HG02571 (cell line): Measurements from ENCODE around the gene MICAL3.

Experiments used
- ATAC-seq: cut with Tn5 transposase; IDR thresholded peaks from one replicate; pipeline ENCODE4 v1.9.1; 2021; ENCODE audit warnings: mild to moderate bottlenecking, moderate library complexity; ENCODE audit not compliant: unreplicated experiment

The MICAL3 gene

DNA sequence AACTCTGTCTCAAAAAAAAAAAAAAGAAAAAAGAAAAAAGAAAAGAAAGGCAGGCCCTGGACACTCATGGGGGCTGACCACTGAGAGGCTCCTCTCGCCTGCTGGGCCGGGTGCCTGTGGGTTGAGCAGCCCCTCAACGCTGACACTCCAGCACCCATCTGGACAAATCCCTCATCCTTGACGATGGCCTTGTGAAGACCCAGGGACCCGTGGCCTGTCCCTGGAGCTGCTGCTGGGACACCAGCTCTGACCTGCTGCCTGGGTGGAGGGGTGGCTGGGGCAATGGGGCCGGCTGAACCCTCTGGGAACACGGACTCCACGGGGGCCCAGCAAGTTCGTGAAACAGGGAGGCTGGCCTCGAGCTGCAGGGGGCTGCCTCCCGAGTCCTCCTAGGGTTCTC lies 239.6 kb downstream of the MICAL3 start:
- ATAC-seq, result no peak

DNA sequence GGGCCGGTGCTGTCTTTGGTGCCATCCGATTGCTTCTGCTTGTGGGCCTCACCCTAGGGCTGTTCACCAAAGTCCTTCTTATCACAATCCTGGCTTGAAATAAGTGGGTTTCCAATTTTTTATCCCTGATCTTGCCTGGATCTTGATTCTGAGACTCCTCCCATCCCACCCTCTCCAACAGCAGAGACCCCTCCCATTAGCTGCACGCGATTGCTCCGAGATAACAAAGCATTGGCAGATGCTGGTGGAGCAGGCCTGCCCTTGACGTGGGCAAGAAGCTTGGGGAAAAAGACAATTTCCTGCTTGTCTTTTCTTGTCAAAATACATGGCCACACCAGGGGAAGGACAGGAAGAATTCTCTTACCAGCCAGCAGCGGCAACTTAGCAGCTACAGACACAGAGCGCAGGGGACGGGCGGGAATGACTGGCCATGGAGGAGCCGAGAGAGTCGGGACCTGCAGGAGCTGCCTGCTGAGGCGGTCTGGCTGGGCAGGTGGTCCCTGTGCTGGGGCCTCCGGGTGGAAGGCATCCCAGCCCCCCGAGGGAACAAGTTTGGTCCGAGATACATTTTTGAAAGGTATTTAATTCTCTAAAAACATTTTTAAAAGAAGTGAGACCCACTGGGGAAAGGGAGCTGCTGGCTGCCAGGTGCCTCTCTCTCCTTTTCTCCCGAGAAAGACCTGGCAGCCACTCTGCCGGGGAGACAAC lies 240.4 kb downstream of the MICAL3 start:
- no peak for ATAC-seq

DNA sequence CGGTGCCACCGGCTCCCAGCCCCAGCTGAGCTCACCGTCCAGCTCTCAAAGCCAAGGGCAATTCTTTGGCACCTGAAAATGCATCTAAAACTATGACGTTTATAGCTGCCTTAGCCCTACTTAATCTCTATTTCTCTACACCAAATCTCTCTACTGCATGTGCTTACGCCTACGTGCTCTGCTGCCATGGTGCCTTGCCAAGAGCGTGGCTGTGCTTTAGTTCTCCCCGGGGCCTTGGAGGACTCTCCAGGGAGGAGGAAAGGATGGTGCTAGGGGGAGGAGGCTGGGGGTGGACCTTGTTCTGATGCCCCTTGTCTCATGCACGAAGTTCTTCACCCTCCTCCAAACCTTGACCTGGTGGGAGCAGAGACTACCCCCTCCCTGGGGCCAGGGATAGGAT lies 241.0 kb downstream of the MICAL3 start:
- ATAC-seq, result no peak

DNA sequence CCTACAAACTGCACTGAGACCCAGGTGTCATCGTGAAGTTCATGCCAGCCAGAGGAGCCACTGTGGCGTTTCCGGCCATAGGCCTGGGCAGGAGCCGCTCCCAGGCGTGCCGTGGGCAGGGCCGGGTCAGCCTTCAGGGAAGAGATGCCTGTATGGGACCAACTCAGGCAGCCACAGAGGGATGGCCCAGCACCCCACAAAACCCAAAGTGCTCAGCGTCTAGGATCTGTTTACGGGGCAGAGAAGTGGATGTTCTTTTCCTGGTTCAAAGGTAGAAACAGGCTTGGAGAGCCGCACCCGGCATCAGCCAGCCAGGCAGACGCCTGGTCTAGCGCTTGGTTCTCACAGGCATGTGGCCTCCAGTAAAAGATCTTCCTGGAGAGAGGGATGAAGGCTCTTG lies 241.7 kb downstream of the MICAL3 start:
- no peak for ATAC-seq

DNA sequence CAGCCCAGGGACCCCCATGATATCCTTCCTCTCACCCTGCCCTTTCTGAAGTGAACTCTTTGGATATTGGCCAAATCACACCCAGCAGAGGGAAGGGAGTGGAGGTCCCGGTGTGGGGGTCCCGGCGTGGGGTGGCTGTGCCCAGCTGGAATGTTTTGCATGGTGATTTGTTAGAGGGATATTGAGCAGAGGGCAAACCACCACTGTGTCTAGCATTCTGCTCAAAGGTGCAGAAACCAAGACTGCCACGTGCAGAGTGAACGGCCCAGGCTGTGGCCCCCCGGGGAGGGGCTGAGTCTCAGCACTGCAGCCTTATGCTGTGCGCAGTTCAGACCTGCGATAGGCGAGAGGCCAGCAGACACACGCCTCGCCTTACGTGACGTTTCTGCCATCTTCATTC lies 242.2 kb downstream of the MICAL3 start:
- no peak for ATAC-seq

DNA sequence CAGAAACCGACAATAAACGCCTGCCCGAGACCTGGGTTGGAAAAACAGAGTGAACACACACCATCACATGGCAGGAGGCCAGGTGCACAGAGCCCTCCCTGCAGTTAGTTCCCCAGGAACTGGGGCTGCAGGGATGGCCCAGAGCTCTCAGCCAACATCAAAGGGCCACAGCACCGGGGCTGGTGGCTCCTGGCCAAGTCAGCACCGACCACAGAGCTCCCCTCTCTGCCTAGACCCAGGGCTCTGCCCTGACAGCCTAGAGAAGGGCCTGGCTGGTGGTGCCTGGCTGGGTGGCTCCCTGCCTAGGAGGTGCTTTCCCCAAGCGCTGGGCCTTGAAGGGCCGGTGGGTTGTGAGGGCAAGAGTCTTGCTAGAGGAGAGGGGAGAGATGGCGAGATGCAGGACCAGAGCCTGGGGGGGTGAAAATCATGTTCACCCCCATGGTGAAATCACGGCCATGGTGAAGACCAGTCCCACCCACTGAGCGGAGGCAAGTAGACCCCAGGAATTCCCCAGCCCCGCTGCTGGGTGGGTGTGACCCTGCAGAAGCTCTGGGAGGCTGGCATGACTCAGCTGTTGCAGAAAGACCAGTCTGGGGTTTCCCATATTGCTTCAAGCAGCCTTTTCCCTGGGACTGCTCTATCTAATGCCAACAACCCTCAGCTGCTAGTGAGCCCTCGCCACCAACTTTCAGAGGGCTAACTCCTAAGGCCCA lies 242.9 kb downstream of the MICAL3 start:
- ATAC-seq, result no peak

DNA sequence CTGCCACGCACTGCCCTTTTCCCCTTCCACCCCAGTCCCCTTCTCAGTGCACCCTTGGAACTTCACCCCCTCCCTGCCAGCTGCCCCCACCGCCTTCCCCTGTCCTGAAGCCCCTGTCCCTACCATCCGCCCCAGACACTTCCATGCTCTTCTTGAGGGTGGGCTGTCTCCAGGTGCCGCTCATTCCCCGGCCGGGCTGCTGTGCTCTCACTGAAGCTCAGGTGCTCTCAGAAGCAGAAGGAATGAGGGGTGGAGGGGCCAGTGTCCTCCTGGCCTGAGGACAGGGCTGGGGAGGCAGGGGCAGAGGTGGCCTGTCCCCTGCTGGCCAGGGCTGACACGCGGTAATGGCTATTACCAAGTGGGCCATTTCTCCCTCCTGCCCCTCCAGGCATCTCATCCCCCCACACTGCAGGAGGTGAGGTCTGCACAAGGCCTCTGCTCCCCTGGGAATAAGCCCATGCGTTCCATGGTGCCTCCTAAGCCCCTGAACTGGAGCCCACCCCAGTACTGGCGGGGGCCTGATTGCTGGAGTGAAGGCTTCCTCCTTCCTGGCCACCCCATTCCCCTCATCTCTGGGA lies 243.5 kb downstream of the MICAL3 start:
- ATAC-seq, result no peak

DNA sequence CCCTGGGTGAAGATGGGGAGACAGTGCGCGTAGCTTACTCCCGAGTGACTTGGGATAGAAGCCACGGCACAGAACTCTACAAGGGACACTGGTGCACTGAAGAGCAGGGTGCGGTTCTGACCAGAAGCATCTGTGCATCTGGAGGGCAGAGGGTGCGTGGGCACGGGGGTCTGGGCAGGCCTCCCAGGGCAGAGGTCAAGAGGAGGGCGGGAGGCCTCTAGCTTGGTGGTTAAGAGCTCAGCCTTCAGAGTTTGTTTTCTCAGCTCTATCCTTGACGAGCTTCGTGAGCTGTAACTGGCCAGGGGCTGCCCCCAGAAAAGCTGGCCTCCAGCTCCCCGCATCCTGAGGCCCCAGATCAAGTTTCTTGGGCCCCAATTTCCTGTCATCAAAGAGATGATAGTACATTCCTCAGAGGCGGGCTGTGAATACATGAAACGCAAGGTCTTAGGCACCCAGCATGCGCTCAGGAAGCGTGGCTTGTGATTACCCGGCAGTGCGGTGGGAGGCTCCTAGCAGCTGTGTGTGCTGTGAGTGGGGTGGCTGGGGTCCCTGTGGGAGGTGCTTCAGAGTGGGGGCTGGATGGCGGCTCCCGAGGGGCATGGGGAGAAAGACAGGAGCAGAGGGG lies 244.1 kb downstream of the MICAL3 start:
- ATAC-seq, result no peak

DNA sequence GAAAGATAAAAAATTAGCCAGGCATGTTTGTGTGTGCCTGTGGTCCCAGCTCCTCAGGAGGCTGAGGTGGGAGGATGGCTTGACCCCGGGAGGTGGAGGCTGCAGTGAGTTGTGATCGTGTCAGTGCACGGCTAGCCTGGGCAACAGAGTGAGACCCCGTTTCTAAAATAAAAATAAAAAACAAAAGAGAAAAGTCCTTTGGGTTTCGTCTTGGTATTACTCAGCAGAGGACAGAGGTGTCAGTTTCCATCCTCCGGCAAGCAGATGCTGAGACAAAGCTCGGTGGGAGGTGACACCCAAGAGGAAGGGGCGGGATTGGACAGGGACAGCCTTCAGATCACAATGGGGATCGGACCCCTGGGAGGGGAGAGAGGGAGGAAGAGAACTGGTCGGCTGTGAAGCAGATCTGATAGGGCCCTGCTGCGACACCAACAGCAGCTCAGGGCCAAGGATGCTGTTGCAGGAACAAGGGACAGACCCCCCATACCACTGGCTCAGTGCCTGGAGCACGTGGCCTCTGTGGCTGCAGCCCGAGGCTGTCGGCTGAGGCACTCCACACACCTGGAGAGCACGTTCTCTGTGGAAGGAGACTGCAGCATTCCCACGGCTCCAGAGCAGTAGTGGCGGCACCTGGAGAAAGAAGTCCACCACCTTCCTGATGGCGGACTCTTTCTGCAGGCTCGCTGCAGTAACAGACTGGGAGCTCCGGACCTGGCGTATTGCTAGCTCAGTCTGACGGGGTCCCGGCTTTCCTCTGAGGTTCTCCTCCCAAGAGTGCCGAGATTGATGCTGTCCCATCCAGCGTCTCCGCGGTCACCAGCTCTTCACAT lies 244.9 kb downstream of the MICAL3 start:
- no peak for ATAC-seq

DNA sequence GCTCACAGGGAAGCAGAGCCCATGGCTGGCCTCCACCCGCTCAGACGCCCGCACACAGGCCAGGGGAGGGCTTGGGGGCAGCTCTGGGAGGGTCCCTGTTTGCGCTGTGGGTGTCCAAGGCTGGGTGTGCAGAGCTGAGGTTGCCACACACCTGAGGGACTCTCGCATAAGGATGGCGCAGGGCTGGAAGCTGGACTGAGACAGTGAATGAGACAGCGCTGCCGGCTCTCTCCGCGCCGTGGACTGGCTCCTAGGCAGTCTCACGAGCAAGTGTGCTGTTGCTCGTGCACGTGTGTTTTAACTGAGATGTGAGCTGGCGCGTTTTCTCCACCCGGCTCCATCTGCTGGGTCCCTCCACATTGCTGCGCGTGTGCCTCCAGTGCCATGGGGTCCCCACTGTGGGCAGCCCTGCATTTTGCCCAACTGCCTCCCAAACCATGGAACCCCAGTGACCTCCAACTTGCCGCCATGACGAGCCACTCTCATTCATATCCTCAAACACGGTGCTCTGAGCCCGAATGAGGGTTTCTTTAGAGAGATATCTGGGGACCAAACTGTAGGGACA lies 245.9 kb downstream of the MICAL3 start:
- ATAC-seq, result no peak

DNA sequence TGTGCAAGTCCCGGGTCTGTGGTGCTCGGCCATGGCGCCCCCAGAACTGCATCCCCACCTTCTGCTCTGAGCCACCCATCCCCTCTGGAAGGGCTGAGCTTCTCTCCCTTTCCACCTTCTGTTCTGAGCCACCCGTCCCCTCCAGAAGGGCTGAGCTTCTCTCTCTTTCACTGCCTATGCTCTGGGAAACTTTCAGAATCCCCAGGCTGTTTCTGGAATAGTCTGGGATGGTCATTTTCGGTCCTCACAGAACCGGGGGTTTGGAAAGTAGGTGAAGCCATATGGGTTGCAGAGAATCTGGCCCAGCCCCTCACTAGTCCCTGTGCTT lies 246.7 kb downstream of the MICAL3 start:
- no peak for ATAC-seq

DNA sequence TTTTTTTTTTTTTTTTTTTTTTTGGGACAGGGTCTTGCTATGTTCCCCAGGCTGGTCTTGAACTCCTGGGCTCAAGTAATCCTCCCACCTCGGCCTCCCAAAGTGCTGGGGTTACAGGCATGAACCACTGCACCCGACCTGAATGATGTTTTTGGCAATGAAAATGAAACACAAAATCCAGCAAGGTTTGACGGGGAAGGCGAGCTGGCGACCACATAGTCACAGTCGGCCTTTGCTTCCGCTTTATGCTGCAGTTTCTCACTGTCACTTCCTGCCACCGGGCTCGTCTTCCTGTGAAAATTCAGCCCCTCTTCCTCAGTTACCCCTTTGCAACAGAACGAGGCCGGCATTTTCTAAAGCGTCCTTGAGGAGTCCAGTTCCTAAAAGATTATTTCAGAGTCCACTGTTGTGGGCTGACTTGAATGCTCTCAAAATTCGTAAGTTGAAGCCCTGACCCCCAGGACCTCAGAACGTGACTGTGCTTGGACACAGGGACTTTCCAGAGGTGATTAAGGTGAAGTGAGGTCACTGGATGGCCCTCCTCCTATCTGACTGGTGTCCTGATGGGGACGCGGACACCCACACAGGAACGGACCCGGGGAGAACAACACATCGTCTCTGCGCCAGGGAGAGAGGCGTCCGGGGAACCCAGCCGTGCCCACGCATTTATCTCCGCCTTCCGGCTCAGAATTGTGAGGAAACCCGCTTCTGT lies 247.2 kb downstream of the MICAL3 start:
- no peak for ATAC-seq

DNA sequence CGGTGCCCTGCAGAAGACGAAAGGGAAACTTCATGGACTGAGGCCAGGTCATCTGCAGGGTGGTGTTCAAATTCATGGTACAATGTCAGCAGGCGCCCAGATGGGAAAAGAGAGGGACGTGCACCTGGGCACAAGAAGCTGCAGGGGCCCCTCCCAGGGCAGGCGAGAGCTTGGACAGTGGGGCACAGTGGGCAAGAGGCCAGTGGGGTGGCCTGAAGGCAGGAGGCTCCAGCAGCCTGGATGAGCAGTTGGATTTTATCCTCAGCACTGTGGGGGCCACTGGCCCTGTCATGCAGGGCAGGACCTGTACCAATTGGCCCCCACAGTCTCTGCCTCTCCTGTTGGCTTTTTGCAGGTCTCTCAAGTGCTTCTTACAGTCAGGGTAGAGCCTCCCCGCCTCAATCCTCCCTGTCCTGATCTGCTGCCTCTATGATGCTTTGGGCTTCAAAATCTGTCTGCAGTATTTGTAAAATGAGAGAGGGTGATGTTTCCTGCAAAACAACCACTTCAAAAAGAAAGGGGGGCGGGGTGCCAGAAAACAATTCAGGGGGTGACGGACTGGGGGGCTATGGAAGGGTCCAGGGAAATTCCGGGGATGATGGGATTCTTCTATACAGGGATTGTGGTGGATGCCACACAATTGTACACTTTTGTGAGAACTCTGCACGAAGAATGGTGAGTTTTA lies 248.4 kb downstream of the MICAL3 start:
- ATAC-seq, result no peak

DNA sequence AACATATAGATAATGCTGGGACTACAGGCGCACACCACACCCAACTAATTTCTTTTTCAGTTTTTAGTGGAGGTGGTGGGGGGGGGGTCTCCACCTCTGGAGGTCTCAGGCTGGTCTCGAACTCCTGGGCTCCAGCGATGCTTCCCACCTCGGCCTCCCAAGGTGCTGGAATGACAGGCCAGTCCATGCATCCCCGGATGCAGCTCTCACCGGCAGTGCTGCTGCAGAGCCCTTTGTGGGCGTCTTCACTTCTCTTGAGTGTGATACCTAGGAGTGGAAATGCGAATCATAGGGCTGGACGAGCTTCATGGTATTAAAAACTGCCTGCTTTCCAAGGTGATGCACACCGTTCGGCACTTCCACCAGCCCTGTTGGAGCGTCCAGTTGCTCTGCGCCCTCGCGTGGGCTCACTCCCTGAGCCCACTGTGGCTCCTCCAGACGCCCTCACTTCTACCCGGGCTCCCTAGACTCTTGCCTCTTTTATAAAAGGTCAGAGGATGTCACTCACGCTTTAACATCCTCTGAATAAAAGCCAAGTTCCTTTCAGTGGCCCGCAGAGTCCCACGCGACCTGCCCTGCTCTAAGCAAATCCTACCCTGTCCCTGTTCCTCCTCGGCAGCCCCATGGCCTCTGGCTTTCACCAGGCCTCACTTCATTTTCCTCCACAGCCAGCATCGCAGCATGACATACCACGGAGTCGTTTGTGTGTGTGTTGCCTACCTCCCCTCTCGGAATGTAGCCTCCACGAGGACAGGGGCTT lies 249.3 kb downstream of the MICAL3 start:
- ATAC-seq, result no peak

DNA sequence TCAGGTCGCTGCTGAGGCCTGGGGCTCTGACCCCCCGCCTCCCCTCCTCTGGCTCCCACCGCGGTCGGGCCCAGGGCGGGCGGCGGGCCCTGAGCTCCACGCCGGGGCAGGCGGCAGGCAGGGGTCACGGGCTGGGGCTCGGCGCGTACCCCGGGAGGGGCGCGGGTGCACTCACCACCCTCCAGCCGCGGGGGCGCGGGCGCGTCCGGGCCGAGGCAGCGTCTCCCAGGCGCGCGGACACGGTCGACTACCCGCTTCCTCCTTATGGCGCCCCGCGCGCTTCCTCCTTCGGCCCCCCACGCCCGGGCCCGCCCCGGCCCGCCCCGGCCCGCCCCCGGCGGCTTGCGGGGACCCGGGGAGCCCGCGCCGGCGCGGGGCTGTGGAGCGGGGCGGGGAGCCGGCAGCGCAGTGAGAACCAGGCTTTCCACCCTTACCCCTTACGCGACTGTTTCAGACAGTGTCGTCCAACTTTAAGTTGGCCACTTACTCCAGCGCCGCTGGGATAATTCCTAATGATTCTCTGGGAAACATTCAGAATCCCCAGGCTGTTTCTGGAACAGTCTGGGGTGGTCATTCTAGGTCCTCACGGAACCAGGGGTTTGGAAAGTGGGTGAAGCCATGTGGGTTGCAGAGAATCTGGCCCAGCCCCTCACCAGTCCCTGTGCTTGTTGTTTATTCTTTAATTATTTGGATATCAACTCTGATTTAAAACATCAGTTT lies 250.0 kb downstream of the MICAL3 start, which contains the start of gene BID:
Gene BID, minus strand, starts transcription at position 264 of the 720 bp plus-strand sequence. CDS start 24,353 bp downstream, outside the sequence.
- no peak for ATAC-seq

DNA sequence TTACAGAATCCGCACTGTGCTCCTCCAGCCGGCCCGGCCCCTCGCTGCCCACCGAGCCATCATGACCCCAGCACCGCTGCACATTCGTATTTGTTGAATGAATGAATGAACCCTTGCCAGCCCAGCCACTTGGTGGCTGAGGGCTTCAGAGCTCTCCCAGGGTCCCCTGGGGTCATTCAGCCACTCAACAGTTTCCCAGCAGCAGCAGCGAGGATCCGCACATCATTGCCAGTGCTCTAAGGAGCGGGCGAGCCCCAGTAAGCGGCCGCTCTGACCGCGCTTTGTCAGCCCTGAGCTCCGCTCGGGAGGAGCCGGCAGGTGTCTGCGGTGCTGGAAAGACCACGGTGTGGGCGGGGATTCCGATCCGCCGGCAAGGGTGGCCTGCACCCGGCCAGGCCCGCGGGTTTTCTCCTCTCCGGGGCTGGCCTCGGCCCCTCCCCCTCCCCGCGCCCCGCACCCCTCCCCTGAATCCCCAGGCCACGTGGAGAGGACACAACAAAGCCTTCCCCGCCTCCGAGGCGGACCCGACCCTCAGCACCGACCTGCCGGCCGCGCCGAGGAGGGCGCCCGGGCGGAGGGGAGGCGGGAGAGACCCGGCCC lies 250.7 kb downstream of the MICAL3 start:
- ATAC-seq, result no peak

DNA sequence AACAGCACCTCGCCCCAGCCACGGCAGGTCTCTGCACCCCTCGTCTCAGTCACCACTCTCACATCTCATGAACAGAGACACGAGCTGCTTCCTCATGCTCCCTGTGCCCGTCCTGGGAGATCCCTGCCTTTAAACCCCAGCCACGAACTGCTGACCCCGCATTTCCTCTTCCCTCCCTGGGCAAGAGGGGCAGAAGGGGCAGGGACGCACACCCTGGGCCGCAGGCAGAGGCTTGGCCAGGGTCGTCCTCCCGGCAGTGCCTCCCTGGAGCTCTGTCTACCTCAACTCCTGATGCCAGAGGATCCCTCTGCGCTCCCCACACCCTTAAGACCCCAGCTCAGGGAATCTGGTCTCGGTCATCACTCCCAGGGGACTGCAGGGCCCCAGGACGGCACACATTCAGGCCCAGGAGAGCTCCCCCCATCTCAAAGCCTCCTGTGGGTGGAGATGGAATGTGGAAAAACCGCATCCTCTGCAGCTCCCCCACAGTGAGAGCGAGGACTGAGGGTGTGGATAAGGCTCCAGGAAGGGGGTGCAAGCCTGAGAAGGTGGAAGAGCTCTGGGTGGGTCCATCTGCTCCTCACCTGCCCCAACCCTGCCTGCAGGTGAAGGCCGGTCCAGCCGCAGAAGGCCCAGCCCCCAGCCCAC lies 251.3 kb downstream of the MICAL3 start:
- no peak for ATAC-seq
